K562 (cell line): ENCODE data around the gene PLCB1.

Experiments
- CREB1 ChIP-seq, 2 experiments: sonication (generic) in 1 of 2; formaldehyde crosslinking in 1 of 2; IDR thresholded peaks; 2 replicates each; pipeline versions ENCODE4 v1.6.1 to v1.8.0; 2012 to 2022; ENCODE audit warnings: inconsistent platforms in 1 of 2, mild to moderate bottlenecking in 1 of 2, missing genetic modification reagents in 1 of 2, moderate library complexity in 1 of 2
- CTCF ChIP-seq, 3 experiments: IDR thresholded peaks in 2 of 3; conservative IDR thresholded peaks in 1 of 3; 2 replicates each; pipeline ENCODE4 v1.5.1; 2011 to 2012; ENCODE audit warnings: low read length in 3 of 3, mild to moderate bottlenecking in 3 of 3, control low read depth in 2 of 3, improper control_type of control experiment in 1 of 3, inconsistent platforms in 1 of 3, low read depth in 1 of 3, mixed read lengths in 1 of 3, moderate library complexity in 1 of 3; ENCODE audit not compliant: insufficient read depth in 2 of 3
- EZH2 ChIP-seq: IDR thresholded peaks from 2 replicates; pipeline ENCODE4 v1.6.1; 2012; ENCODE audit warnings: low read depth, mild to moderate bottlenecking, inconsistent platforms, low read length, borderline replicate concordance
- JUND ChIP-seq, 2 experiments: IDR thresholded peaks; 2 replicates in 1 of 2; 3 replicates in 1 of 2; pipeline ENCODE4 v1.6.1; 2011; ENCODE audit warnings: borderline replicate concordance in 2 of 2, low read depth in 2 of 2, low read length in 2 of 2, improper control_type of control experiment in 1 of 2, missing biosample characterization in 1 of 2, missing genetic modification characterization in 1 of 2, missing genetic modification reagents in 1 of 2
- L3MBTL2 ChIP-seq: fragments of 450-650 bp; IDR thresholded peaks from 2 replicates; pipeline ENCODE4 v1.6.1; 2016; ENCODE audit warnings: mild to moderate bottlenecking, moderate library complexity
- NCOA1 ChIP-seq: fragments of 450-650 bp; IDR thresholded peaks from 2 replicates; pipeline ENCODE4 v1.6.1; 2016; ENCODE audit warnings: low read depth
- POLR2A ChIP-seq: fragments of 450-650 bp; conservative IDR thresholded peaks from 2 replicates; pipeline ENCODE4 v1.6.1; 2016
- RERE ChIP-seq: sonication (generic); formaldehyde crosslinking; IDR thresholded peaks from 2 replicates; pipeline ENCODE4 v1.8.0; 2023; ENCODE audit warnings: missing genetic modification reagents, mild to moderate bottlenecking, borderline replicate concordance
- SPI1 ChIP-seq: IDR thresholded peaks from 2 replicates; pipeline ENCODE4 v1.6.1; 2011; ENCODE audit warnings: low read depth, low read length, control low read depth, borderline replicate concordance
- SRF ChIP-seq, 2 experiments: fragments of 250-450, 450-650 bp in 1 of 2; sonication (Bioruptor Pico) in 1 of 2; sonication (generic) in 1 of 2; formaldehyde crosslinking; IDR thresholded peaks; 2 replicates each; pipeline versions ENCODE4 v1.5.0 to v1.5.1; 2020 to 2022; ENCODE audit warnings: mild to moderate bottlenecking in 1 of 2, missing genetic modification reagents in 1 of 2
- TAF9B ChIP-seq: fragments of 450-650 bp; IDR thresholded peaks from 2 replicates; pipeline ENCODE4 v1.6.1; 2018; ENCODE audit warnings: mild to moderate bottlenecking; ENCODE audit not compliant: partially characterized antibody
- ZNF143 ChIP-seq: sonication (generic); formaldehyde crosslinking; IDR thresholded peaks from 2 replicates; pipeline ENCODE4 v1.9.0; 2022; ENCODE audit warnings: mild to moderate bottlenecking, missing genetic modification reagents
- TF ChIP-seq, protein P1 (sequence below): sonication (generic); formaldehyde crosslinking; IDR thresholded peaks from 2 replicates; pipeline ENCODE4 v1.9.0; 2022; ENCODE audit warnings: mild to moderate bottlenecking, missing genetic modification reagents

DNA sequence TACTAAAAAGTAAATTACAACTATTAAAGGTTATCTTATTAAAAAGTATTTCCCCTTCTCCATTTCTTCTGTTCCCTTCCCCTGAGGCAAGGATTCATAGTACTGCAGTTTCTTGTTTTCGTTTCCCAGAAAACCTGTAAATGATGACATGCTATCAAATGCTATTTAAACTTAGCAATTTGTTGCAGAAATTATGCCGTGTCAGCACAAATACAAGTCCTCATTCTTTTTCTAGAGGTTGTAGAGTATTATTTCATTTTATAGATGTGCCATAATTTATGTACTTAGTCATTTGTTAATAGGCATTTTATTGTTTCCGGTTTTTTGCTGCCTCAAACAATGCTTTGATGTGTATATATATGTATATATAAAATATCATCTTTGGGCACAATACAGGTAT, 268.4 kb downstream of the PLCB1 start:
- no peak for TF ChIP-seq EZH2
- TF ChIP-seq CTCF (IDR thresholded peaks at IDR 0.05 in 2 of 3, conservative IDR thresholded peaks at IDR 0.05 in 1 of 3; ENCODE audit: insufficient read depth in 2 of 3, low read depth in 1 of 3, low read length in 3 of 3): no peak
- TF ChIP-seq TAF9B: no peak
- TF ChIP-seq, protein P1, sequence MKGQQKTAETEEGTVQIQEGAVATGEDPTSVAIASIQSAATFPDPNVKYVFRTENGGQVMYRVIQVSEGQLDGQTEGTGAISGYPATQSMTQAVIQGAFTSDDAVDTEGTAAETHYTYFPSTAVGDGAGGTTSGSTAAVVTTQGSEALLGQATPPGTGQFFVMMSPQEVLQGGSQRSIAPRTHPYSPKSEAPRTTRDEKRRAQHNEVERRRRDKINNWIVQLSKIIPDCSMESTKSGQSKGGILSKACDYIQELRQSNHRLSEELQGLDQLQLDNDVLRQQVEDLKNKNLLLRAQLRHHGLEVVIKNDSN: no peak
- TF ChIP-seq NCOA1: no peak
- no peak for TF ChIP-seq ZNF143 (CRISPR knock-in tag)
- no peak for TF ChIP-seq L3MBTL2
- no peak for TF ChIP-seq JUND (IDR thresholded peaks at IDR 0.05; ENCODE audit: borderline replicate concordance, low read depth, low read length)
- TF ChIP-seq JUND (tag; IDR thresholded peaks at IDR 0.05; ENCODE audit: borderline replicate concordance, low read depth, low read length): no peak
- TF ChIP-seq RERE: no peak
- TF ChIP-seq SPI1: no peak
- no peak for TF ChIP-seq POLR2A
- no peak for TF ChIP-seq CREB1 (IDR thresholded peaks at IDR 0.05)
- TF ChIP-seq CREB1 (CRISPR knock-in tag; IDR thresholded peaks at IDR 0.05): no peak
- no peak for TF ChIP-seq SRF (CRISPR knock-in tag; IDR thresholded peaks at IDR 0.05)
